GM13976 (cell line): ENCODE measurements around the gene AP3B1.
"Not testable (repeated sequence)": the region's sequence is repeated elsewhere in the genome, so short reads cannot be mapped to it uniquely, and the experiment has no call there.

Experiments
- DNase-seq: peaks from one replicate; pipeline ENCODE4 v3.0.0; 2012; ENCODE audit warnings: low spot score
- in situ Hi-C: fragments of 300-500 bp; cut with MboI; formaldehyde crosslinking; loops from one replicate; pipeline ENCODE4 v1.12.0; 2022; ENCODE audit warnings: low sequenced_read_pairs, mixed read lengths, inconsistent platforms; ENCODE audit not compliant: unreplicated experiment
- TF ChIP-seq, protein P1 (sequence below): IDR thresholded peaks from 2 replicates; pipeline ENCODE4 v1.5.1; 2012; ENCODE audit warnings: borderline replicate concordance, mild to moderate bottlenecking; ENCODE audit not compliant: insufficient read depth; ENCODE audit errors: extremely low read depth, missing control alignments, control extremely low read depth

AP3B1 gene

DNA sequence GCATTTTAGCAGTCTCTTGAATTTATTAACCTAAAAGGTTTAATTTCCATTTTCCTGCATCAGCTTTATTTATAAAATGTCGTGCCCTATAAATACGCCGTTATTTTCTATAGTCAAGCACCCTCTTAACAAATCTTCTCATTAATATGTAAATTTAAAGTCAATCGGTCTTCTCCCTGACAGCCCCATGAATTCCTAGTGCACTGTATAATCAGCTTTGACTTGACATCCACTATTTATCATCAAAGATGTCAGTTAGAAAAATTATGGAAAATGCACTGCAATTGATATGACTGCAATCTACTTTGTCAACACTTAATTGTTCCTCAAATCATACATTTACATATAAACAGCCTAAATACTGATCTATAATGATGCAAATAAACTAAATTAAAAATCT, 83.4 kb downstream of the AP3B1 start:
- TF ChIP-seq, protein P1, sequence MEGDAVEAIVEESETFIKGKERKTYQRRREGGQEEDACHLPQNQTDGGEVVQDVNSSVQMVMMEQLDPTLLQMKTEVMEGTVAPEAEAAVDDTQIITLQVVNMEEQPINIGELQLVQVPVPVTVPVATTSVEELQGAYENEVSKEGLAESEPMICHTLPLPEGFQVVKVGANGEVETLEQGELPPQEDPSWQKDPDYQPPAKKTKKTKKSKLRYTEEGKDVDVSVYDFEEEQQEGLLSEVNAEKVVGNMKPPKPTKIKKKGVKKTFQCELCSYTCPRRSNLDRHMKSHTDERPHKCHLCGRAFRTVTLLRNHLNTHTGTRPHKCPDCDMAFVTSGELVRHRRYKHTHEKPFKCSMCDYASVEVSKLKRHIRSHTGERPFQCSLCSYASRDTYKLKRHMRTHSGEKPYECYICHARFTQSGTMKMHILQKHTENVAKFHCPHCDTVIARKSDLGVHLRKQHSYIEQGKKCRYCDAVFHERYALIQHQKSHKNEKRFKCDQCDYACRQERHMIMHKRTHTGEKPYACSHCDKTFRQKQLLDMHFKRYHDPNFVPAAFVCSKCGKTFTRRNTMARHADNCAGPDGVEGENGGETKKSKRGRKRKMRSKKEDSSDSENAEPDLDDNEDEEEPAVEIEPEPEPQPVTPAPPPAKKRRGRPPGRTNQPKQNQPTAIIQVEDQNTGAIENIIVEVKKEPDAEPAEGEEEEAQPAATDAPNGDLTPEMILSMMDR = no peak
- in situ Hi-C loops = no loop called here
- no peak for DNase-seq

DNA sequence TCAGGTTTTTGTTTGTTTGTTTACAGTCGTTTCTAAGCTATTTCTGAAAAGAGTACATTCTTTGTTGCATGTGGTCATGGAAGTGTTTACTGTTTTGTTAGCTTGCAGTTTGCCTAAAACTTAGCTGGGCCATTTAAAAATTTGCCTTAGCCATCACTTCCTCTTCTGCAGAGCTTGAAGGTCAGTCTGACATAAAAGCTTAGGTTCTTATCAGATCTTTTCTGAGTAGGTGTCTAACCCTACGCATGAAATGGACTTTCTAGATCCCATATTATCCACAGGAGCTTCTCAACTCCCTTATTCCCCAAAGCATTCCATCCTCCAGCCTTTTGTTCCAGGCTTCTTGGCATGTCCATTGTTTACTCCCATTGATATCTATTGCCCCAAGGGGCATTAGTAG, 90.3 kb downstream of the AP3B1 start:
- in situ Hi-C loops = no loop called here
- TF ChIP-seq, protein P1 = no peak

GRCh38 chr5:78203815-78204214, 90.7 kb downstream of the AP3B1 start:
- in situ Hi-C loops = no loop called here
- DNase-seq = no peak
- TF ChIP-seq, protein P1 = no peak

More for the DNA sequence above, 90.3 kb downstream of the AP3B1 start:
- DNase-seq = no peak

DNA sequence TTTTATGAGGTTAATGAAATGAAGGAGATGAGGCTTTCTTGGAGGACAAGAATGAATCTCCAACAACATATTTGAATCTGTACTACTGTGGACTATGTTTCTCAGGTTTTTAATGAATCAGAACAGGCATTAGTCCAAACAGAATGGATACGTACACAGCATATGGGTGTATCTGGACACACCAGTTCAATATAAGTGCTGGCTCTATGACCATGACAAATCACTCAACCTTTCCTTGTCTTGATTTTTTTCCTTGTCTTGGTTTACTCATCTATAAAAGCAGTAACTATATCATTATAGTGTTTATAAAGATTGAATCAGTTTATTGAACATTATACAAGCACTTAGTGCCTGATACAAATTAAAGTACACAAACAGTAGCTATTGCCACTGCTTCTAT, 104.1 kb downstream of the AP3B1 start:
- TF ChIP-seq, protein P1 = no peak
- no peak for DNase-seq
- in situ Hi-C loops = no loop called here

- in situ Hi-C loops, DNase-seq: not testable (repeated sequence)
Measured at GRCh38 chr5:78188681-78189080, 105.8 kb downstream of the AP3B1 start.

DNA sequence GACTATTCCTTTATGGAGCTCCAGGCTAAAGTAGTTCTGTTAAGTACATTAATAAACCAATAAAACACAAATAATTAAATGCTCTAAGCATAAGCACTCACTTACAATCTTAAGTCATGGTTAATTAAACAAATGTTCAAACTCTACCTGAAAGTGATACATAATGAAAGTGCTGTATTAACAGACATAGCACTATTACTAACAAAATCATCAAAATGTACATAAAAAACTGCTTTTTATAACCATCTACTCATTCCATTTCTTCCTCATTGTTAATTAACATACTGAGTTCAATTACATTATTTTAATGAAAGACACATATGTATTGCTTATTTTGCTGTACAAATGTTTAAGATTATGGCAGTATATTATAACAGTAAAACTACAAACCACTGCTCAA, 107.3 kb downstream of the AP3B1 start:
- DNase-seq = no peak
- TF ChIP-seq, protein P1 = no peak
- in situ Hi-C loops = no loop called here

DNA sequence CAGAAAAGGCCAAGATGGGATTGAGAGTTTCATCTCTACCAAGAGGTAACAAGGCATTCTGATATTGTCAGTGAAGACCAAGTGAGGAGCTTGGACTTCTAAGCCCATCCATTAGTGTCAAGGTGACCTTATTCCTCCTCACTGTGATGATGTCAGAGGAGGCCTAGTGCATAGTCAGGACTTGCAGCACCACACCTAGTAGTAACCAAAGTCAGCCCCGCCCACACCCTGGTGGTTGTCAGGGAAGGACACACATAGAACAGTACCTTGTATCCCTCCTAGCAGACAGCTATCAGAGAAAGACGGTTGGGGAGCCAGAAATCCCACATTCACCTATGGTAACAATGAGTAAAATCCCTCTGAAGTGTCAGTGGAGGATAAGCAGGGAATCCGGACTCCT, 111.7 kb downstream of the AP3B1 start:
- no peak for DNase-seq
- TF ChIP-seq, protein P1 = no peak
- in situ Hi-C loops = no loop called here

GRCh38 chr5:78178356-78178755, 116.1 kb downstream of the AP3B1 start:
- in situ Hi-C loops = no loop called here
- no peak for DNase-seq
- TF ChIP-seq, protein P1 = no peak

GRCh38 chr5:78170335-78170734, 124.2 kb downstream of the AP3B1 start:
- in situ Hi-C loops, DNase-seq: not testable (repeated sequence)
